Ectodermal cell (in vitro differentiated cells): ENCODE data around the gene RMI1.
"Not testable (repeated sequence)": the region's sequence is repeated elsewhere in the genome, so short reads cannot be mapped to it uniquely, and the experiment has no call there.

Source experiments
- H3K27ac ChIP-seq: 2 replicates; pipeline ENCODE4 v1.7.0; 2013; ENCODE audit warnings: mild to moderate bottlenecking, low read depth, low read length; ENCODE audit not compliant: insufficient read depth, poor library complexity, severe bottlenecking
- H3K27me3 ChIP-seq: 2 replicates; pipeline ENCODE4 v1.7.0; 2013; ENCODE audit warnings: mild to moderate bottlenecking, low read length; ENCODE audit not compliant: insufficient read depth, control insufficient read depth, poor library complexity, severe bottlenecking
- H3K36me3 ChIP-seq: one replicate; pipeline ENCODE4 v1.7.0; 2013; ENCODE audit warnings: low read length; ENCODE audit not compliant: control insufficient read depth, insufficient read depth
- H3K4me1 ChIP-seq: one replicate; pipeline ENCODE4 v1.7.0; 2013; ENCODE audit warnings: low read length; ENCODE audit not compliant: control insufficient read depth, insufficient read depth
- H3K4me3 ChIP-seq: 2 replicates; pipeline ENCODE4 v1.7.0; 2013; ENCODE audit warnings: low read depth, low read length, control low read depth; ENCODE audit not compliant: insufficient read depth
- H3K9me3 ChIP-seq: 2 replicates; pipeline ENCODE4 v1.7.0; 2013; ENCODE audit warnings: mild to moderate bottlenecking, low read length, moderate library complexity; ENCODE audit not compliant: control insufficient read depth
- WGBS, 2 experiments: methylation state at CpG; one replicate each; pipeline ENCODE4 v1.1.7; 2013; ENCODE audit warnings: missing lambda C conversion rate in 2 of 2; 5-methylcytosine and 5-hydroxymethylcytosine counted together

RMI1 gene

DNA sequence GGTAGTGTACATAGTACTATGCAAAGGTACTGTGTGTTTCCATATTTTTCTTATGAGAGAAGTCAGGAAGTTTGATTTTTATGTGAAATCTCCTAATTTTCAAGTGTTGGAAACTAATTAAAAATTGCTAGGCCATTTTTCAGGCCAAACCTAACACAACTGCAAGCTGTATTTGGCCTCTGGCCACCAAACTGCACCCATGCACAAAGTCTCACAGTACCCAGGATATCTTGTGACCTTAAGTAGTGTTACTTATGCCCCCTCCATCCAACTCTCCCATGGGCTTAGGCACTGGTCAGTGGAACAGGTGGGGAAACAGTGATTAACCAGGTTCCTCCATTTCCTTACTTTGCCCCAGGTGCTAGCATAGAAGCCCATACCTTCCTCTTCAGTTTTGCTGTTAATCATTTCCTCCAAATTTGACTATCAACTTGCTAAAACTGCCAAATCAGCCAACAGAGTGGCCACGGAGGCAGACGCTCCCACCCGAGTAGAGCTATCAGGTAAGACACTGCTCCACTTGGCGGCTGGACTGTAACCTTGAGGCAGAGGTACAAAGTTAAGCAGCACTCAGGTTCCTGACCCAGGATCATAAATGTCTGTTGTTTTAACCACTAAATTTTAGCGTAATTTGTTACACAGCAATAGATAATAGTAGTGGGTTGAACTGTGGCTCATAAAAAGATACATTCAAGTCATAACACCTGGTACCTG lies 39.9 kb upstream of the RMI1 start:
- H3K36me3 ChIP-seq, result peaks cover 5% of the 10 kb centered on the region
- 90% methylated on average over 5 of the region's 5 CpGs for WGBS, 2 experiments
- no peaks in the 10 kb centered on the region for H3K27me3 ChIP-seq
- H3K4me3 ChIP-seq, result no peak overlapping the region
- no peaks in the 10 kb centered on the region for H3K4me1 ChIP-seq
- H3K27ac ChIP-seq, result no peak overlapping the region
- H3K9me3 ChIP-seq, result no peaks in the 10 kb centered on the region

DNA sequence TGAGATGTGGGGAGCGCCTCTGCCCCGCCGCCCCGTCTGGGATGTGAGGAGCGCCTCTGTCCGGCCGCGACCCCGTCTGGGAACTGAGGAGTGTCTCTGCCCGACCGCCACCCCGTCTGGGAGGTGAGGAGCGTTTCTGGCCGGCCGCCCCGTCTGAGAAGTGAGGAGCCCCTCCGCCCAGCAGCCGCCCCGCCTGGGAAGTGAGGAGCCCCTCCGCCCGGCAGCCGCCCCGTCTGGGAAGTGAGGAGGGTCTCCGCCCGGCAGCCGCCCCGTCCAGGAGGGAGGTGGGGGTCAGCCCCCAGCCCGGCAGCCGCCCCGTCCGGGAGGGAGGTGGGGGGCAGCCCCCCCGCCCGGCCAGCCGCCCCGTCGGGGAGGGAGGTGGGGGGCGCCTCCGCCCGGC lies 32.5 kb upstream of the RMI1 start:
- not testable (repeated sequence) for H3K4me3 ChIP-seq, H3K36me3 ChIP-seq, H3K27me3 ChIP-seq, H3K9me3 ChIP-seq, H3K4me1 ChIP-seq, H3K27ac ChIP-seq
- WGBS, 2 experiments, result 96 to 98% methylated on average over 39 of the region's 39 CpGs

DNA sequence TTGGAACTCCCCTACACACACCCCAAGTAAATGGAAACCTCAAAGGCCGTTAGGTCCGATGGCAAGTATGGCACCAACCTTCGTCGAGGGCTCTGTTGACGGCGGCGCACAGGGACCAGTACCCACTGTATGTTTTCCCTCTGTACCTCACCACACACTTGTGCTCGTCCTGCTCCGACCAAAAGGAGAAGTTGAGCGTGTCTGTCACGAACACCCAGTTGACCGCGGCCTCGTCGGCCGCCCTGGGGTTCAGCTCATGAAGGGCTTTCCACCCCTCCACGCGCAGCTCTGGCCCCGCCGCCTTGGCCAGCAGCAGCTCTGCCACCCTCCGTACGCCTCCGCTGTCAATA lies 24.5 kb upstream of the RMI1 start:
- peak overlapping the region; percentile 48 for H3K4me3 ChIP-seq
- 61 to 75% methylated on average over 23 of the region's 23 CpGs for WGBS, 2 experiments
- no peaks in the 10 kb centered on the region for H3K36me3 ChIP-seq
- H3K4me1 ChIP-seq, result no peaks in the 10 kb centered on the region
- H3K9me3 ChIP-seq, result no peaks in the 10 kb centered on the region
- no peaks in the 10 kb centered on the region for H3K27me3 ChIP-seq
- no peak overlapping the region for H3K27ac ChIP-seq

DNA sequence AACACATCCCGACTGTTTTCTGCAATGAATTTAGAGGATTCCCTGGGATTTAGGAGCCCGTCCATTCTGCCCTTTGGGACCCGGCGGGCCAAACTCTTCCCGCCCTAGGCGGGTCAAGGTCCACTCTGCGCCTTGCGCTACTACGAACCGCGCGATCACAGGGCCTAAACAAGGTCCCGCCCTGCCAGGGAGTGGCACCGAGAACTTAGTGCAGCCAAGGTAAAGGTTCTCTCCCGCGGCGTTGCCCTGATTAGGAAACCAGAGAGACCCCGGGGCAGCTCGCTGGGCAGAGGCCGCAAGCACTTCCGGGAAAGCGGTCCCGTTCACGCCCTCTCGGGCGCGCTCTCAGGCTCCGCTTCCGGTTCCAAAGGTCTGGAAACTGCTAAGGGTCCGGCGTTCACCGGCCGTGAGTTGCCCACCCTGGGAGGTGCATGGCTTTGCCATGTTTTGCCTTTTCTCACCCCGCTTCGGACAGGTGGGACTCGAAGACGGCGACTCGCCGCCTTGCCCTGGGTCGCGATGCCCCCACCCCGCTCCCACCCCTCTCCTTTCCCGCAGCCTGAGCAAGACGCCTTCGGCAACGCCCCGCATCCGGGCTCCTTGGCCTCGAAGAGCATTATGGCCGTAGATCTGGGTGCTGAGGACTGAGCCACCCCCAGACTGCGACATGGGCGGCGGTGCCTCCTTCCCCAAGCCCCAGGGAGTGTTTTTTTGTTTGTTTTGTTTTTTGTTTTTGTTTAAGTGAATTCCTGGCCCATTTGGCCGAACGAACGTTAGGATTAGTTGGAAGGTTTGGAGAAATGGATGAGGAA lies 24.0 kb upstream of the RMI1 start:
- H3K36me3 ChIP-seq, result no peaks in the 10 kb centered on the region
- H3K4me1 ChIP-seq, result no peaks in the 10 kb centered on the region
- H3K4me3 ChIP-seq, result peak overlapping the region; percentile 48
- H3K9me3 ChIP-seq, result no peaks in the 10 kb centered on the region
- no peaks in the 10 kb centered on the region for H3K27me3 ChIP-seq
- H3K27ac ChIP-seq, result no peak overlapping the region
- WGBS, 2 experiments, result 38 to 40% methylated on average over 57 of the region's 57 CpGs

DNA sequence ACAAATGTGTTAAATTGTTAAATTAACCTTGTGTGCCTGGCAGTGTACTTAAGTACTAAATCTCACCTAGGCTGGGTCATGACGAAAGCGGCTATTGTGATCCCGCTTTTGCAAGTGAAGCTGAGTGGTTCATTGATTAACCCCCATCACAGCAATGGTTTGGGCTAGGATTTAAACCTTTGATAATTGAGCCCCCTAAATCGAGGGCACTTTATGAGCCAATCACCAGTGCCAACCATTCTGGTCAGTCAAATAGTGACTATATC lies 23.4 kb upstream of the RMI1 start:
- Histone ChIP-seq H3K4me3 (peak overlapping the region; percentile 48), H3K9me3 (no peaks in the 10 kb centered on the region)

DNA sequence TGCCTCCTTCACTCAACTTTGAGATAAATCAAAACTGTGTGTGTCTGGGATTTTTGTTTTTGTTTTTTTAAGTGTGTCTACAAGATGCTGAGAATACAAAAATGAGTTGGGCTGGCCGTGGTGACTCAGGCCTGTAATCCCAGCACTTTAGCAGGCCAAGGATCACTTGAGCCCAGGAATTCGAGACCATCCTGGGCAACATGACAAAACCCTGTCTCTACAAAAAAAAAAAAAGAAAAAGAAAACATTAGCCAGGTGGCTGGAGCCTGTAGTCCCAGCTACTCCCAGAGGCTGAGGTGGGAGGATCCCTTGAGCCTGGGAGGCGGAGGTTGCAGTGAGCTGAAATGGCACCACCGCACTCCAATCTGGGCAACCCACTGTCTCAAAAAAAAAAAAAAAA lies 21.5 kb upstream of the RMI1 start:
- Histone ChIP-seq H3K36me3 (no peaks in the 10 kb centered on the region), H3K27ac (no peak overlapping the region), H3K4me1 (no peaks in the 10 kb centered on the region), H3K27me3 (no peaks in the 10 kb centered on the region), H3K9me3 (no peaks in the 10 kb centered on the region), H3K4me3 (no peak overlapping the region)
- 72 to 85% methylated on average over 4 of the region's 4 CpGs for WGBS, 2 experiments

More for the DNA sequence above, 23.4 kb upstream of the RMI1 start:
- WGBS, 2 experiments, result 76 to 77% methylated on average over 4 of the region's 4 CpGs
- no peaks in the 10 kb centered on the region for H3K27me3 ChIP-seq
- H3K4me1 ChIP-seq, result no peaks in the 10 kb centered on the region
- no peak overlapping the region for H3K27ac ChIP-seq
- H3K36me3 ChIP-seq, result no peaks in the 10 kb centered on the region

DNA sequence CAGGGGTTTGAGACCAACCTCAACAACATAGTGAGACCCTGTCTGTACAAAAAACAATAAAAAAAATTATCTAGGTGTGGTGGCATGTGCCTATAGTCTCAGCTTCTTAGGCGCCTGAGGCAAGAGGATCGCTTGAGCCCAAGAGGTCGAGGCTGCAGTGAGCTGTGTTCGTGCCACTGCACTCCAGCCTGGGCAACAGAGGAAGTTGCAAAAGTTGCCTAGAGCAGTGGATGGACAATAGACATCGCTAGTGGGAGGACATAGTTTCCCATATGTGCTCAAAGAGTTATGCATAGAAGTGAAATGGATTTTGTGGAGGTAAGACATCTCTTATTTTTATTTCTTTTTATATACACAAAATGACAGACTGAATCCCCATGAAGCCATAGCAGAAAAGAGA lies 19.6 kb upstream of the RMI1 start:
- Histone ChIP-seq H3K27me3 (no peaks in the 10 kb centered on the region), H3K4me3 (no peak overlapping the region), H3K36me3 (no peaks in the 10 kb centered on the region), H3K9me3 (no peaks in the 10 kb centered on the region), H3K27ac (no peak overlapping the region), H3K4me1 (no peaks in the 10 kb centered on the region)
- WGBS, 2 experiments, result 91 to 92% methylated on average over 5 of the region's 5 CpGs

DNA sequence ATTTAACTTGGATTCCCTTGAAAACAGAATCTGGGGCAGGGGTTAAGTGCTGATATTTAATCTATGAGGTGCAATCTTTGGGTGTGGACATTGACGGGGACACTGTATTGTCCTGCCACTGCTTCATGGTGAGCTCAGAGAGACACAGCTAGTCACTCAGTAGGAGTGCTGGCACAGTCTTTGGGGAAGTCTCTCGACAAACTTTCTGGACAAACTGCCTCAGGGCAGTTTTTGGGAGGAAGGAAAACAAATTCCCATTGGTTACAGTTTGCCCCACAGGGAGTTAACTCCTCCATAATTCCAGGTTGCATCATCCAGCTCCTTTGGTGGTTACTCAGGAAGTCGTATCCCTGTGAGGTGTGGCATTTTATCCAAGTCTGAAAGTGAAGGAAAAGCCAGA lies 18.4 kb upstream of the RMI1 start:
- no peak overlapping the region for H3K4me3 ChIP-seq
- H3K4me1 ChIP-seq, result no peaks in the 10 kb centered on the region
- no peaks in the 10 kb centered on the region for H3K27me3 ChIP-seq
- 81 to 83% methylated on average over 3 of the region's 3 CpGs for WGBS, 2 experiments
- no peaks in the 10 kb centered on the region for H3K36me3 ChIP-seq
- no peak overlapping the region for H3K27ac ChIP-seq
- H3K9me3 ChIP-seq, result no peaks in the 10 kb centered on the region

DNA sequence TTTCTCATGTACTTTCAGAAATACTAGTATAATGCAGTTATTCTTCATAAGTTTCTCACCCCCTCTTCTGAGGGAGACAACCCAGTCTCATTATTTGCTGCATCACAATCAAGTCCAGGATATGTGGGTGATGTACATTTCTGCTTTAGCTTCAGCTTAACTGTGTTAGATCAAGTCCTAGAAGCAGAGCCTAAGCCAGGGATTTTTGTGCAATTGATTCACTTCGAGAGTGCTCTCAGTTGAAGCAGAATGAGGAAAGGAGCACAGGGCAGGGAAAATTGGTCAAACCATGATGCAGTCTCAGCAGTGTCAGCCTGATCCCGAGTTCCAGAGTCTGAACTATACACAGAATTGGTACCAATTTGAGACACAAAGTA lies 15.6 kb upstream of the RMI1 start:
- Histone ChIP-seq H3K9me3 (no peaks in the 10 kb centered on the region), H3K27ac (no peak overlapping the region), H3K27me3 (no peaks in the 10 kb centered on the region), H3K36me3 (peaks cover 11% of the 10 kb centered on the region), H3K4me1 (no peaks in the 10 kb centered on the region), H3K4me3 (no peak overlapping the region)
- 91 to 94% methylated on average over 2 of the region's 2 CpGs for WGBS, 2 experiments

DNA sequence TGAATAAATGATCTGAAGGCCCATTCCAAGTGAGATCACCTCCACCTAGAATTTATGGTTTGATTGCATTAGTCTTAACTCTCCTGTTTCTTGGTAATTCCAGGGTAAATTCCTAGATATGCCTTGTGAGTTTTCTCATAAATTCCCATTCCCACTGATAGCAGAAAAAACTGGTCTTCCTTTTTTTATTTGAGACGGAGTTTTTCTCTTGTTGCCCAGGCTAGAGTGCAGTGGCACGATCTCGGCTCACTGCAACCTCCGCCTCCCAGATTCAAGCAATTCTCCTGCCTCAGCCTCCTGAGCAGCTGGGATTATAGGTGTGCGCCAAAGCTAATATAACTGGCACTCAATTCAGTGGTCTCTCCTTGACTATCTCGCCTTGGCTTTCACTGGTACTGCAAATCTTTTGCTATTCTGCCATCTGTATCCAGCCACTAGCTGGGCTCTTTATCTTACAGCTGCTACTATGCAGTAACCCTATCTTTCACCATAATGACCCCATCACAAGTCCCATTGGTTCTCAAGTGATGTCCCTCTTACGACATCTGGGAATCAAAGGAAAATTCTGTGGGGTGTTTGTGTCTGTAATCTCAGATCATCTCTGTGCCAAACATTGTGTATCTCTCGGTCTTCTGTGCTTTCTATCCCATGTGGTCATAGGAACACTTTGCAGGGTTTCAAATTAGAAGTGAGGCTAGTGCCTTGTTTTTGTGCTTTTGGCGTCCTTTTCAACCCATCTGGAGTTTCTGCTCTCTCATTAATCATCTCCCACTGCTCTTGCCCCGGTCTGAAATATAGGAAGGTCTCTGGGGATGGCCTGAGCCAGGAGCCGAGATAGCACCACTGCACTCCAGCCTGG lies 15.0 kb upstream of the RMI1 start:
- no peaks in the 10 kb centered on the region for H3K9me3 ChIP-seq
- H3K27me3 ChIP-seq, result no peaks in the 10 kb centered on the region
- H3K4me3 ChIP-seq, result no peak overlapping the region
- H3K36me3 ChIP-seq, result peaks cover 18% of the 10 kb centered on the region
- H3K27ac ChIP-seq, result no peak overlapping the region
- H3K4me1 ChIP-seq, result no peaks in the 10 kb centered on the region
- 87% methylated on average over 11 of the region's 11 CpGs for WGBS, 2 experiments
